HepG2 (cell line): ENCODE results near the gene COX10.

Experiments used
- BCLAF1 ChIP-seq: fragments of 450-650 bp; IDR thresholded peaks from 2 replicates; pipeline ENCODE4 v1.6.1; 2017; ENCODE audit warnings: mild to moderate bottlenecking
- NFRKB ChIP-seq: fragments of 450-650 bp; IDR thresholded peaks from 2 replicates; pipeline ENCODE4 v1.6.1; 2017
- SCMH1 ChIP-seq: sonication (generic); formaldehyde crosslinking; IDR thresholded peaks from 2 replicates; pipeline ENCODE4 v1.9.0; 2021; ENCODE audit warnings: missing genetic modification reagents, mild to moderate bottlenecking, borderline replicate concordance
- TFAP4 ChIP-seq: sonication (generic); IDR thresholded peaks from 2 replicates; pipeline ENCODE4 v1.6.1; 2016; ENCODE audit warnings: low read depth, borderline replicate concordance
- ZBTB26 ChIP-seq: IDR thresholded peaks from 2 replicates; pipeline ENCODE4 v1.6.1; 2016; ENCODE audit warnings: missing compliant biosample characterization, missing genetic modification reagents, borderline replicate concordance

GRCh38 chr17:14204084-14204483 is 134.8 kb downstream of the COX10 start:
- no peak for TF ChIP-seq SCMH1
- no peak for TF ChIP-seq TFAP4
- no peak for TF ChIP-seq ZBTB26 (CRISPR knock-in tag)
- no peak for TF ChIP-seq BCLAF1
- no peak for TF ChIP-seq NFRKB
